Body of pancreas (tissue), 4 donors: ENCODE results near the gene GPRC5C. TPM values are rescaled to one million over a fixed set of nuclear protein-coding genes. Genes with fewer than 3 reads are reported as not detected.

Experiments used
- ATAC-seq: fragments of 150-250 bp; one replicate; pipeline ENCODE4 v1.9.1; 2016
- DNase-seq, 4 donors: peaks; one replicate each; pipeline ENCODE4 v3.0.0-alpha.2; 2019
- H3K27ac ChIP-seq, 4 donors: fragments of 200-600 bp; sonication (generic); 1 replicate in 3 of 4; 2 replicates in 1 of 4; pipeline versions ENCODE4 v1.5.1 to v1.6.1; 2016 to 2019; ENCODE audit warnings: mild to moderate bottlenecking in 1 of 4, mixed read lengths in 1 of 4, moderate library complexity in 1 of 4
- H3K27me3 ChIP-seq, 2 donors: fragments of 200-600 bp; sonication (generic); one replicate each; pipeline ENCODE4 v1.6.0; 2016; ENCODE audit warnings: mild to moderate bottlenecking in 1 of 2
- H3K36me3 ChIP-seq, 2 donors: fragments of 200-600 bp; sonication (generic); replicated peaks in 1 of 2; 2 replicates each; pipeline ENCODE4 v1.5.1; 2016; ENCODE audit warnings: low read depth in 2 of 2; ENCODE audit not compliant: insufficient read depth in 1 of 2
- H3K4me1 ChIP-seq: fragments of 200-600 bp; sonication (generic); one replicate; pipeline ENCODE4 v1.6.0; 2016
- H3K4me3 ChIP-seq, 2 donors: fragments of 200-600 bp; sonication (generic); 1 replicate in 1 of 2; 2 replicates in 1 of 2; pipeline ENCODE4 v1.5.1; 2016 to 2019
- H3K9me3 ChIP-seq, 3 donors: fragments of 200-600 bp; sonication (generic); 1 replicate in 2 of 3; 2 replicates in 1 of 3; pipeline ENCODE4 v1.5.1; 2016
- POLR2A ChIP-seq, 3 donors: fragments of 450-650 bp; IDR thresholded peaks; one replicate each; pipeline ENCODE4 v1.6.1; 2016; ENCODE audit warnings: antibody characterized with exemption in 3 of 3, mild to moderate bottlenecking in 2 of 3
- WGBS, 2 donors: methylation state at CpG; one replicate each; pipeline ENCODE4 v1.1.5; 2017; 5-methylcytosine and 5-hydroxymethylcytosine counted together
- intact Hi-C: fragments of 100-400 bp; cut with DNase I; formaldehyde crosslinking; loops from one replicate; pipeline ENCODE4 v1.15.1; 2023
- total RNA-seq, 2 donors: library from RNA; depleted of rRNA; stranded (reverse); fragments of >200 nt; gene quantifications; one replicate each; pipeline ENCODE4 v1.1.0, GENCODE V29; 2016
- TF ChIP-seq, protein P1 (sequence below), 7 experiments: fragments of 450-650 bp in 4 of 7; fragments of 200-600 bp in 3 of 7; sonication (generic) in 3 of 7; IDR thresholded peaks; one replicate each; pipeline ENCODE4 v1.5.1; 2016 to 2019; ENCODE audit warnings: antibody characterized with exemption in 7 of 7

Gene GPRC5C
- total RNA-seq, 2 donors from 2014 or later: 68.0 to 71.2 TPM

DNA sequence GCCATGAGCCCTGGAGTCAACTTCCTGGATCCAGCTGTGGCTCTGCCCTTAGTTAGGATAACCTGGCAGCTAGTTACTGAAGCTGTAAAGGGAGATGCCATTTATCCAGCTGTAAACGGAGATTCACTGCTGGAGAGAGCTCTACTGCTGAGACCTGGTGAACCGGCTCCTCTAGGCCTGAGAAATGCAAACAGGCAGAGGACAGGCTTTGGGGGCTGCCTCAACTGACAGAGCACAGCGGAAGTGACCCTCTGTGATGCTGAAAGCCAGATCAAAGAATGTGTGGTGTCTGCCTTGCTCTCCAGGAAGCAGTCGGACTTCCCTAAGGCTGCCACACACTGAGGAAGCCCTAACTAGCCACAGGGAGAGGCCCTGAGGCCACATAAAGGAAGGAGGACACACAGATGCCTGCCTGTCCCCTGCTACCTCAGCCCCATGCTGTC is 21.9 kb upstream of the GPRC5C start:
- Histone ChIP-seq H3K27me3 (no peaks in the 10 kb centered on the region), H3K9me3 (no peaks in the 10 kb centered on the region), H3K36me3 (no peaks in the 10 kb centered on the region), H3K27ac (no peak overlapping the region), H3K4me3 (no peak overlapping the region), H3K4me1 (peaks cover 8% of the 10 kb centered on the region)
- DNase-seq: no peak
- no peak for ATAC-seq
- TF ChIP-seq POLR2A (IDR thresholded peaks at IDR 0.05): no peak
- 79 to 84% methylated on average over 4 of the region's 4 CpGs for WGBS, 2 donors
- intact Hi-C loops: no loop called here

DNA sequence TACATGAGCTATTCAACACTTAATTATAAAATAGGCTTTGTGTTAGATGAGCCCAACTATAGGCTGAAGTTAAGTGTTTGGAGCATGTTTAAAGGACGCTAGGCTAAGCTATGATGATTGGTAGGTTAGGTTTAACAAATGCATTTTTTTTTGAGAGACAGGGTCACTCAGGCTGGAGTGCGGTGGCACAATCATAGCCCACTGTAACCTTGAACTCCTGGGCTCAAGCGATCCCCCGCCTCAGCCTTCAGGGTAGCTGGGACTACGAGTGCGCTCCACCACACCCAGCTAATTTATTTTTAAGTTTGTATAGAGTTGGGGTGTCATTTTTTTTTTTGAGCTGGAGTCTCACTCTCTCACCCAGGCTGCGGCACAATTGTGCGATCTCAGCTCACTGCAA is 19.3 kb upstream of the GPRC5C start:
- WGBS, 2 donors: 93 to 95% methylated on average over 8 of the region's 8 CpGs
- peaks cover 13% of the 10 kb centered on the region for H3K4me1 ChIP-seq
- TF ChIP-seq, protein P1, sequence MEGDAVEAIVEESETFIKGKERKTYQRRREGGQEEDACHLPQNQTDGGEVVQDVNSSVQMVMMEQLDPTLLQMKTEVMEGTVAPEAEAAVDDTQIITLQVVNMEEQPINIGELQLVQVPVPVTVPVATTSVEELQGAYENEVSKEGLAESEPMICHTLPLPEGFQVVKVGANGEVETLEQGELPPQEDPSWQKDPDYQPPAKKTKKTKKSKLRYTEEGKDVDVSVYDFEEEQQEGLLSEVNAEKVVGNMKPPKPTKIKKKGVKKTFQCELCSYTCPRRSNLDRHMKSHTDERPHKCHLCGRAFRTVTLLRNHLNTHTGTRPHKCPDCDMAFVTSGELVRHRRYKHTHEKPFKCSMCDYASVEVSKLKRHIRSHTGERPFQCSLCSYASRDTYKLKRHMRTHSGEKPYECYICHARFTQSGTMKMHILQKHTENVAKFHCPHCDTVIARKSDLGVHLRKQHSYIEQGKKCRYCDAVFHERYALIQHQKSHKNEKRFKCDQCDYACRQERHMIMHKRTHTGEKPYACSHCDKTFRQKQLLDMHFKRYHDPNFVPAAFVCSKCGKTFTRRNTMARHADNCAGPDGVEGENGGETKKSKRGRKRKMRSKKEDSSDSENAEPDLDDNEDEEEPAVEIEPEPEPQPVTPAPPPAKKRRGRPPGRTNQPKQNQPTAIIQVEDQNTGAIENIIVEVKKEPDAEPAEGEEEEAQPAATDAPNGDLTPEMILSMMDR (IDR thresholded peaks at IDR 0.05): no peak
- TF ChIP-seq POLR2A (IDR thresholded peaks at IDR 0.05): no peak

DNA sequence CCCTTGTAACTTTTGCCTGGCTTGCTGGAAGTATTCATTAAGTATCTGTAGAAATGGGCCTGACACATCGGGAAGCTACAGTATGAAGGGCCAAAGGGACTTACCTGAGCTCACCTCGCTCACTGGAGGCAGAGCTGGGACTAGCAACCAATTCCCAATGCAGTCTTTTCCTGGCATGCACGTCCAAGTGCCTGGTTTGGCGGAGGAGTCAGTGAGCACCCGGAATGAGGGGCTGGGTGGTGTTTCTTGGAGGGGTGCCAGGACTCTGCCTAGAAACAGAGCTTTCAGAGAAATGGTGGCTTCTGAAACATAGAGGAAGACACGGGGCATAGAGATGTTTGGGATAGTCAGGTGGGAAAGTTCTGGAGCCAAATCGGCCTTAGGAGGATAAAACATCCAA is 18.4 kb upstream of the GPRC5C start:
- Histone ChIP-seq H3K27me3 (no peaks in the 10 kb centered on the region), H3K4me1 (peaks cover 15% of the 10 kb centered on the region), H3K36me3 (no peaks in the 10 kb centered on the region), H3K27ac (no peak overlapping the region), H3K4me3 (no peak overlapping the region), H3K9me3 (no peaks in the 10 kb centered on the region)
- intact Hi-C loops: no loop called here
- no peak for TF ChIP-seq POLR2A (IDR thresholded peaks at IDR 0.05)
- TF ChIP-seq, protein P1 (IDR thresholded peaks at IDR 0.05): no peak
- no peak for ATAC-seq
- 85 to 89% methylated on average over 7 of the region's 7 CpGs for WGBS, 2 donors
- no peak for DNase-seq

More for the DNA sequence above, 19.3 kb upstream of the GPRC5C start:
- ATAC-seq (no peak), DNase-seq (no peak)
- Histone ChIP-seq H3K36me3 (no peaks in the 10 kb centered on the region), H3K4me3 (no peak overlapping the region), H3K27me3 (no peaks in the 10 kb centered on the region), H3K9me3 (no peaks in the 10 kb centered on the region), H3K27ac (no peak overlapping the region)
- intact Hi-C loops: no loop called here

DNA sequence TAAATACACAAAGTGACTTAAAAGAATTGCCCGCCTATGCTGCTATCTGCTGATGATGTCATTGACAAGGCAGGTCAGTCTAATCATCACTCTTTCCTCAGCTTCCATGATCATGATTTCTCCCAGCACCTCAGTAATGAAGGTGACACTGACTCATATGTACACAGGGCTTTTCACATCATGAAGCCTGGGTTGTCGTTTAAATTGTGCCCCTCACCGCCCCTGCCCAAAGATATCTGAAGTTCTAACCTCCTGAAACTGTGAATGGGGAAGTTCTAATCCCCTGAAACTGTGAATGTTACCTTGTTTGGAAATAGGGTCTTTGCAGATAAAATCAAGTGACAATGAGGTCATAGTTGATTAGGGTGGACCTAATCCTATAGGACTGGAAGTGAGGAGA is 17.4 kb upstream of the GPRC5C start:
- H3K36me3 ChIP-seq: no peaks in the 10 kb centered on the region
- WGBS, 2 donors: 77 to 84% methylated on average over 3 of the region's 3 CpGs
- peaks cover 18% of the 10 kb centered on the region for H3K4me1 ChIP-seq
- TF ChIP-seq, protein P1 (IDR thresholded peaks at IDR 0.05): no peak
- no peak for TF ChIP-seq POLR2A (IDR thresholded peaks at IDR 0.05)
- intact Hi-C loops: no loop called here
- H3K4me3 ChIP-seq: no peak overlapping the region
- no peaks in the 10 kb centered on the region for H3K27me3 ChIP-seq
- no peaks in the 10 kb centered on the region for H3K9me3 ChIP-seq
- no peak overlapping the region for H3K27ac ChIP-seq
- no peak for DNase-seq
- ATAC-seq: no peak

DNA sequence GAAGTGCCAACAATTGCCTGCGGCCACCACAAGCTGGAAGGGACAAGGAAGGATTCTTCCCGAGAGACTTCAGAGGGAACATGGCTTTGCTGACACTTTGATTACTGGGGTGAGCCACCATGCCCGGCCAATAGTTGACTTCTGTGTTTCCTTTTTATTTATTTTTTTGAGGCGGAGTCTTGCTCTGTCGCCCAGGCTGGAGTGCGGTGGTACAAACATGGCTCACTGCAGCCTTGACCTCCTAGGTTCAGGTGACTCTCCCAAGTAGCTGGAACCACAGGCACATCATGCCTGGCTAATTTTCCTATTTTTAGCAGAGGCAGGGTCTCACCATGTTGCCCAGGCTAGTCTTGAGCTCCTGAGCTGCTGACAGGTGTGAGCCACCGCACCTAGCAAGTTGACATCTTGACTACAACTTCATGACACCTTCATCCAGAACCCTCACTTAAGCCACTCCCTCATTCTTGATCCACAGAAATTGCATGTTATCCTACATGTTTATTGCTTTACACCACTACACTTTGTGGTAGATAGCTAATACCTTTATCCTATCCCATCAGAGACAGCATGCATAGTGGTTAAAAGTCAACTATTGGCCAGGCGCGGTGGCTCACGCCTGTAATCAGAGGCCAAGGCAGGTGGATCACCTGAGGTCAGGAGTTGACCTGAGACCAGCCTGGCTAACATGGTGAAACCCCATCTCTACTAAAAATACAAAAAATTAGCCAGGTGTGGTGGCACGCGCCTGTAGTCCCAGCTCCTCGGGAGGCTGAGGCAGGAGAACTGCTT is 16.1 kb upstream of the GPRC5C start:
- Histone ChIP-seq H3K27me3 (no peaks in the 10 kb centered on the region), H3K4me1 (peaks cover 28% of the 10 kb centered on the region), H3K9me3 (no peaks in the 10 kb centered on the region), H3K27ac (no peak overlapping the region), H3K36me3 (no peaks in the 10 kb centered on the region), H3K4me3 (no peak overlapping the region)
- WGBS, 2 donors: 93 to 96% methylated on average over 13 of the region's 13 CpGs
- TF ChIP-seq, protein P1 (IDR thresholded peaks at IDR 0.05): no peak
- TF ChIP-seq POLR2A (IDR thresholded peaks at IDR 0.05): no peak
- no peak for ATAC-seq
- no peak for DNase-seq
- intact Hi-C loops: no loop called here
